H9 (cell line): ENCODE results near the gene C7orf57. TPM values are rescaled to one million over a fixed set of nuclear protein-coding genes. Genes with fewer than 3 reads are reported as not detected.

Experiments used
- DNase-seq: peaks from one replicate; pipeline ENCODE4 v3.0.0-alpha.2; 2017
- H2AFZ ChIP-seq: one replicate; pipeline ENCODE4 v1.6.1; 2013; ENCODE audit warnings: mild to moderate bottlenecking, low read length, control low read depth, moderate library complexity
- H2AK5ac ChIP-seq: 2 replicates; pipeline ENCODE4 v1.6.1; 2013; ENCODE audit warnings: low read length, control low read depth, mixed read lengths; ENCODE audit not compliant: insufficient read length
- H2BK120ac ChIP-seq: one replicate; pipeline ENCODE4 v1.6.1; 2013; ENCODE audit warnings: low read depth, mild to moderate bottlenecking, low read length, control low read depth, inconsistent platforms; ENCODE audit not compliant: poor library complexity, severe bottlenecking
- H2BK12ac ChIP-seq: 2 replicates; pipeline ENCODE4 v1.6.1; 2013; ENCODE audit warnings: low read length, control low read depth, mixed read lengths, low read depth; ENCODE audit not compliant: insufficient read length
- H2BK15ac ChIP-seq: 2 replicates; pipeline ENCODE4 v1.6.1; 2013; ENCODE audit warnings: low read depth, low read length, control low read depth
- H2BK20ac ChIP-seq: one replicate; pipeline ENCODE4 v1.6.1; 2013; ENCODE audit warnings: low read depth, mild to moderate bottlenecking, low read length, control low read depth, inconsistent platforms; ENCODE audit not compliant: poor library complexity, severe bottlenecking
- H2BK5ac ChIP-seq: 2 replicates; pipeline ENCODE4 v1.6.1; 2013; ENCODE audit warnings: low read length, control low read depth, mixed read lengths; ENCODE audit not compliant: insufficient read length
- H3K14ac ChIP-seq: 2 replicates; pipeline ENCODE4 v1.6.1; 2013; ENCODE audit warnings: low read length, control low read depth; ENCODE audit not compliant: insufficient read depth
- H3K18ac ChIP-seq: 2 replicates; pipeline ENCODE4 v1.6.1; 2013; ENCODE audit warnings: low read depth, mild to moderate bottlenecking, mixed read lengths, low read length, control low read depth; ENCODE audit not compliant: insufficient read length
- H3K23ac ChIP-seq: 2 replicates; pipeline ENCODE4 v1.6.1; 2013; ENCODE audit warnings: low read length, control low read depth, mixed read lengths, low read depth; ENCODE audit not compliant: insufficient read length
- H3K23me2 ChIP-seq: 2 replicates; pipeline ENCODE4 v1.6.1; 2013; ENCODE audit warnings: low read depth, mild to moderate bottlenecking, mixed read lengths, low read length, control low read depth; ENCODE audit not compliant: insufficient read length, poor library complexity, severe bottlenecking
- H3K27ac ChIP-seq: 2 replicates; pipeline ENCODE4 v1.5.1; 2013; ENCODE audit warnings: low read length, control low read depth, mixed read lengths, low read depth; ENCODE audit not compliant: insufficient read length
- H3K27me3 ChIP-seq: 2 replicates; pipeline ENCODE4 v1.6.1; 2013; ENCODE audit warnings: low read length, control low read depth, inconsistent platforms; ENCODE audit not compliant: insufficient read depth
- H3K4ac ChIP-seq: 2 replicates; pipeline ENCODE4 v1.6.1; 2013; ENCODE audit warnings: low read depth, mild to moderate bottlenecking, control low read depth, inconsistent platforms, low read length, moderate library complexity
- H3K4me1 ChIP-seq: 2 replicates; pipeline ENCODE4 v1.6.1; 2013; ENCODE audit warnings: low read length, control low read depth, inconsistent platforms; ENCODE audit not compliant: insufficient read depth
- H3K4me2 ChIP-seq: 2 replicates; pipeline ENCODE4 v1.6.1; 2013; ENCODE audit warnings: low read length, control low read depth, mixed read lengths; ENCODE audit not compliant: insufficient read length, insufficient read depth
- H3K56ac ChIP-seq: 2 replicates; pipeline ENCODE4 v1.6.1; 2013; ENCODE audit warnings: low read depth, mild to moderate bottlenecking, mixed read lengths, low read length, control low read depth; ENCODE audit not compliant: insufficient read length
- H3K79me1 ChIP-seq: 2 replicates; pipeline ENCODE4 v1.6.1; 2013; ENCODE audit warnings: low read depth, mild to moderate bottlenecking, moderate library complexity, low read length, control low read depth, inconsistent platforms; ENCODE audit not compliant: insufficient read depth, poor library complexity, severe bottlenecking
- H3K79me2 ChIP-seq: 2 replicates; pipeline ENCODE4 v1.6.1; 2013; ENCODE audit warnings: low read length, control low read depth, inconsistent platforms; ENCODE audit not compliant: insufficient read depth
- H3K9ac ChIP-seq: 2 replicates; pipeline ENCODE4 v1.6.1; 2013; ENCODE audit warnings: low read length, control low read depth, mixed read lengths; ENCODE audit not compliant: insufficient read length; ENCODE audit errors: extremely low read depth
- H3K9me3 ChIP-seq: one replicate; pipeline ENCODE4 v1.6.1; 2013; ENCODE audit warnings: low read depth, low read length, inconsistent platforms; ENCODE audit not compliant: control insufficient read depth
- H3T11ph ChIP-seq: one replicate; pipeline ENCODE4 v1.6.1; 2013; ENCODE audit warnings: mild to moderate bottlenecking, low read length, control low read depth, inconsistent platforms
- H4K20me1 ChIP-seq: one replicate; pipeline ENCODE4 v1.6.1; 2013; ENCODE audit not compliant: control insufficient read depth, insufficient read length, insufficient read depth
- H4K5ac ChIP-seq: 2 replicates; pipeline ENCODE4 v1.6.1; 2013; ENCODE audit warnings: low read depth, mild to moderate bottlenecking, mixed read lengths, low read length, control low read depth; ENCODE audit not compliant: insufficient read length
- H4K8ac ChIP-seq: replicated peaks from 2 replicates; pipeline ENCODE4 v1.6.1; 2013; ENCODE audit warnings: low read length, control low read depth, mixed read lengths, low read depth; ENCODE audit not compliant: insufficient read length
- H4K91ac ChIP-seq: 2 replicates; pipeline ENCODE4 v1.6.1; 2013; ENCODE audit warnings: low read depth, mild to moderate bottlenecking, moderate library complexity, mixed read lengths, low read length, control low read depth; ENCODE audit not compliant: insufficient read length
- H3K27ac Mint-ChIP-seq, 3 experiments: 2 replicates in 2 of 3; 3 replicates in 1 of 3; pipeline ENCODE4 v1.8.0; 2020 to 2021; ENCODE audit warnings: mixed read lengths in 3 of 3, mild to moderate bottlenecking in 1 of 3, moderate library complexity in 1 of 3
- H3K27me3 Mint-ChIP-seq: 2 replicates; pipeline ENCODE4 v1.8.0; 2021; ENCODE audit warnings: low read depth, mild to moderate bottlenecking, moderate library complexity, mixed read lengths
- H3K36me3 Mint-ChIP-seq, 3 experiments: 2 replicates in 2 of 3; 3 replicates in 1 of 3; pipeline ENCODE4 v1.8.0; 2020 to 2021; ENCODE audit warnings: low read depth in 3 of 3, mixed read lengths in 3 of 3; ENCODE audit not compliant: insufficient read depth in 1 of 3
- H3K4me1 Mint-ChIP-seq, 2 experiments: 2 replicates each; pipeline ENCODE4 v1.8.0; 2020; ENCODE audit warnings: mixed read lengths in 2 of 2
- H3K4me3 Mint-ChIP-seq, 2 experiments: 2 replicates in 1 of 2; 3 replicates in 1 of 2; pipeline ENCODE4 v1.8.0; 2020 to 2021; ENCODE audit warnings: mild to moderate bottlenecking in 2 of 2, mixed read lengths in 2 of 2, moderate library complexity in 1 of 2
- H3K9me3 Mint-ChIP-seq, 2 experiments: 2 replicates in 1 of 2; 3 replicates in 1 of 2; pipeline ENCODE4 v1.8.0; 2020; ENCODE audit warnings: mild to moderate bottlenecking in 2 of 2, mixed read lengths in 2 of 2, moderate library complexity in 1 of 2
- CTCF ChIP-seq: fragments of 200-600 bp; sonication (generic); conservative IDR thresholded peaks from 3 replicates; pipeline ENCODE4 v1.8.0; 2021; ENCODE audit warnings: antibody characterized with exemption, mild to moderate bottlenecking
- WGBS: extraction: QIAGEN DNeasy Blood & Tissue Kit; methylation state at CpG from one replicate; pipeline ENCODE4 v1.1.7; 2013; ENCODE audit warnings: missing lambda C conversion rate, low lambda C conversion rate, mixed read lengths; ENCODE audit not compliant: insufficient read length; ENCODE audit errors: extremely low coverage; 5-methylcytosine and 5-hydroxymethylcytosine counted together
- total RNA-seq: library from RNA; stranded (reverse); gene quantifications from 2 replicates; pipeline ENCODE4 v1.2.1, GENCODE V29; 2021

The C7orf57 gene
- total RNA-seq, 1 experiment from 2014 or later = not detected

- Mint-ChIP-seq H3K4me3 (no peak overlapping the region), H3K9me3 (no peaks in the 10 kb centered on the region), H3K27me3 (peaks cover 5% of the 10 kb centered on the region), H3K4me1 (peaks cover 7 to 18% of the 10 kb centered on the region in 2 experiments; a peak in 3 of 4 replicates), H3K27ac (no peak overlapping the region), H3K36me3 (no peaks in the 10 kb centered on the region)
- H2BK5ac ChIP-seq = no peak overlapping the region
- no peak overlapping the region for H3K4me2 ChIP-seq
- no peak overlapping the region for H2BK12ac ChIP-seq
- H4K5ac ChIP-seq = no peak overlapping the region
- no peak overlapping the region for H3T11ph ChIP-seq
- no peaks in the 10 kb centered on the region for H3K79me1 ChIP-seq
- H3K23me2 ChIP-seq = no peaks in the 10 kb centered on the region
- WGBS = no CpG with 5 or more reads among the region's 8 CpGs
- no peak overlapping the region for H3K27ac ChIP-seq
- no peak overlapping the region for H2BK20ac ChIP-seq
- H3K27me3 ChIP-seq = no peaks in the 10 kb centered on the region
- H2AK5ac ChIP-seq = no peak overlapping the region
- no peak overlapping the region for H3K18ac ChIP-seq
- H2AFZ ChIP-seq = no peak overlapping the region
- no peaks in the 10 kb centered on the region for H4K20me1 ChIP-seq
- no peaks in the 10 kb centered on the region; the same call in 1 of the 2 replicates for H3K4me1 ChIP-seq
- no peak for TF ChIP-seq CTCF
- no peak overlapping the region for H4K91ac ChIP-seq
- no peak overlapping the region for H3K23ac ChIP-seq
- H3K9ac ChIP-seq = no peak overlapping the region
- H3K56ac ChIP-seq = no peak overlapping the region
- no peak overlapping the region for H2BK120ac ChIP-seq
- no peak overlapping the region for H2BK15ac ChIP-seq
- no peak overlapping the region for H4K8ac ChIP-seq
- H3K4ac ChIP-seq = no peak overlapping the region
- H3K79me2 ChIP-seq = no peaks in the 10 kb centered on the region
- H3K14ac ChIP-seq = no peak overlapping the region
- DNase-seq = no peak
- H3K9me3 ChIP-seq = no peaks in the 10 kb centered on the region
Observed at GRCh38 chr7:48048113-48048512, 12.8 kb downstream of the C7orf57 start.
